Hematopoietic multipotent progenitor cell (in vitro differentiated cells): Measurements from ENCODE around the gene EN2. TPM values are rescaled to one million over a fixed set of nuclear protein-coding genes. Genes with fewer than 3 reads are reported as not detected.

Source experiments
- DNase-seq, 3 donors: peaks; one replicate each; pipeline ENCODE4 v3.0.0-alpha.2; 2011 to 2015; ENCODE audit warnings: low read depth in 2 of 3, low spot score in 2 of 3
- total RNA-seq: library from RNA; depleted of rRNA; stranded (reverse); fragments of >200 nt; gene quantifications from one replicate; pipeline ENCODE4 v1.2.3, GENCODE V29; 2012

Gene EN2
- total RNA-seq, result not detected

DNA sequence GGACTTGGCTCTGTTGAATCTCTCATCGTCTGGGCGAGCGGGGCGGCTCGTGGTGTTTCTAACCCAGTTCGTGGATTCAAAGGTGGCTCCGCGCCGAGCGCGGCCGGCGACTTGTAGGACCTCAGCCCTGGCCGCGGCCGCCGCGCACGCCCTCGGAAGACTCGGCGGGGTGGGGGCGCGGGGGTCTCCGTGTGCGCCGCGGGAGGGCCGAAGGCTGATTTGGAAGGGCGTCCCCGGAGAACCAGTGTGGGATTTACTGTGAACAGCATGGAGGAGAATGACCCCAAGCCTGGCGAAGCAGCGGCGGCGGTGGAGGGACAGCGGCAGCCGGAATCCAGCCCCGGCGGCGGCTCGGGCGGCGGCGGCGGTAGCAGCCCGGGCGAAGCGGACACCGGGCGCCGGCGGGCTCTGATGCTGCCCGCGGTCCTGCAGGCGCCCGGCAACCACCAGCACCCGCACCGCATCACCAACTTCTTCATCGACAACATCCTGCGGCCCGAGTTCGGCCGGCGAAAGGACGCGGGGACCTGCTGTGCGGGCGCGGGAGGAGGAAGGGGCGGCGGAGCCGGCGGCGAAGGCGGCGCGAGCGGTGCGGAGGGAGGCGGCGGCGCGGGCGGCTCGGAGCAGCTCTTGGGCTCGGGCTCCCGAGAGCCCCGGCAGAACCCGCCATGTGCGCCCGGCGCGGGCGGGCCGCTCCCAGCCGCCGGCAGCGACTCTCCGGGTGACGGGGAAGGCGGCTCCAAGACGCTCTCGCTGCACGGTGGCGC lies at the start of gene EN2:
Gene EN2, plus strand, starts transcription at position 19 of the 767 bp plus-strand sequence. Its CDS starts 249 bp downstream, at position 268.
- DNase-seq, result peak in 1 of 3 donors; percentile 23

DNA sequence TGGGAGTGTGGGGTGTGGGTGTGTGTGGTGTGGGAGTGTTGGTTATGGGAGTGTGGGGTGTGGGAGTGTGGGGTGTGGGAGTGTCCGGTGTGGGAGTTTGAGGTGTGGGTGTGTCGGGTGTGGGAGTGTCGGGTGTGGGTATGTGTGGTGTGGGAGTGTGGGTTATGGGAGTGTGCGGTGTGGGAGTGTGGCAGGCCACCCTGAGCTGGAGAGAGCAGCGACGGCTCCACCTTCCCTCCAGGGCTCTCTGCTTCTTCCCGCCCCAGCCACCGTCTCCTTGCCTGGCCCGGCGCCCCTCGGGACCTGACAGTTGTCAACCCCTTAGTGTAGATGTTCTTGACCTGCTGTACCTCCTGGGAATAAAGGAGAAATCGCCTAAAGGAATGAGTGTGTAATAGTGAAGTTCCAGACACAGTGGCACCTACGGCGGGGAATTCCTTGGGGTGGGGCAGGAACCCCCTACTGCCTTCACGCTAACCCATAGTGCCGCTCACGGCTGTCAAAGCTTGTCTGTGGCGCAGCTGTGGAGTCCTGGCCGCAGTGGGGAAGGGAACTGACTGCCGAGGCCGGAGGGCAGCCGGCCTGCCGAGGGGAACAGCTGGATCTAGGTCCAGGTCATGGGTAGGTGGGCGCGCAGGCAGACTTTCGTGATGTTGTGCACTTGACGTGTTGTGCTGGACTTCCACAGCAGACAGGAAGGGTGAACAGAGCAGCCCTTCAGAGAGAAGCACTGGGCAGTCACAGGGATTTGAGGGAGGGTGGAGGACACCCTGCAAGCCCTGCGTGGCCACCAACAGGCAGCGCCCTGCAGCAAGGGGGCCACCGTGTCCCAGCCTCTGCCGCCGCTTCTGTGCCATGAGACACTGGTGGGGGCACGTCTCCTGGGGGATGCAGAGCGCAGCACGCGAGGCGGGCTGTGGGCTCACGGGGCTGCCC lies 49.0 kb upstream of the EN2 start:
- DNase-seq, result no peak

DNA sequence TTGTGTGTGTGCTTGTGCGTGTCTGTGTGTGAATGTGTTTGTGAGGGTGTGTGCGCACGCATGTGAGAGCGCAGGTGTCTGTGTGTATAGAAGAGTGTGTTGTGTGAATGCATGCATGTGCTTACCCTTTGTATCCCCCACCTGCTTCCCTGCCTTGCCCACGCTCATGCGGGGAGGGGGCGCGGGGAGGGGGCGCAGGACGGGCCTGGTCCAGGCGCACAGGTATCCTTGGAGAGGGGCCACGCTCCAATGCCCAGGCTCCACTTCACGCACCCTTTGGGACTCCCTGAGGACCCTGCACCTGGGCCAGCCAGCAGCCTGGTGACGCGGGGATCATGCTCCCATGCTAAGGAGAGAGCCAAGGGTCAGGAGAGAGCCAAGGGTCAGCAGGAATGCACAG lies 47.9 kb upstream of the EN2 start:
- no peak for DNase-seq

DNA sequence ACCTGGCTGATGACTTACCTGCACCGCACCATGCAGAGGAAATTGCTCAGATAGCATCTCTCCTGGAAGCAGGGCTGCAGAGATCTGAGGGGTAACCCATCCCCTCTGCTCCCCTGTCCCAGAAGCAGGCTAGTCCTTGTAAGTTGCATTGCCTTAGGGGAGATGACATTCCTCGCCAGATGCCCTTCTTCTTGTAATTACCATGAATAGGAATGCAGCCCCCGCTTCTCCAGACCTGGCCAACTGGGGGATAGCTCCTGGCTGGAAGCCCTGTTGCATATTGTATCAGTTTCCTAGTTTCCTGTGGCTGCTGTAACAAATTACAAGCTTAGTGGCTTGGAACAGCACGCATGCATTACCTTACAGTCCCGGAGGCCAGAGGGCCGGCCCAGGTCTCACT lies 47.5 kb upstream of the EN2 start:
- DNase-seq, result no peak

DNA sequence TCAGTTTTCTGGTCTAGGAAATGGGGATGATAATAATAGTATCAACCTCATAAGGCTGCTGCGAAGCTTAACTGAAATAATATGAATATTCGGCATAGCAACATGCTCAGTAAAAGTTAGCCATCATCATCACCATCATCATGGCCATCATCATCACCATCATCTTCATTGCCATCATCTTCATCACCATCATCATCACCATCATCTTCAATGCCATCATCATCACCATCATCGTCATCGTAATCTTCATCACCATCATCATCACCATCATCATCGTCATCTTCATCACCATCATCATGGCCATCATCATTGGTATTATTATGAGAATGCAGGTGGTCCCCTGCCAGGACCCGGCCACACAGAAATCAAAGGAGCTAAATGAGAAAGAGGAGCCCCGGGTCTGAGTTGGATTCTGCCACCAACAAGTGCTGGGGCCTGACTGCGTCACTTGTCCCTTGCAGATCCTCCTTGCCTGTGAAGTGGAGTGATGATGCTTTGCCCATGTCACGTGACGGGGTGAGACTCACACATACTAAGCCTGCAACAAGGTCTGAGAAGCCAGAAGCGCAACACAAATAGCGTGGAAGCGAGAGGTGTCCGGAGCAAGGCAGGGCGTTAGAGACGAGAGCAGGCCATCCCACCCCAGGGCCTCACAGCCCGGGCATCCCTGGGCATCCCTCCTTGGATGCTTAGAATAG lies 46.1 kb upstream of the EN2 start:
- DNase-seq, result no peak

DNA sequence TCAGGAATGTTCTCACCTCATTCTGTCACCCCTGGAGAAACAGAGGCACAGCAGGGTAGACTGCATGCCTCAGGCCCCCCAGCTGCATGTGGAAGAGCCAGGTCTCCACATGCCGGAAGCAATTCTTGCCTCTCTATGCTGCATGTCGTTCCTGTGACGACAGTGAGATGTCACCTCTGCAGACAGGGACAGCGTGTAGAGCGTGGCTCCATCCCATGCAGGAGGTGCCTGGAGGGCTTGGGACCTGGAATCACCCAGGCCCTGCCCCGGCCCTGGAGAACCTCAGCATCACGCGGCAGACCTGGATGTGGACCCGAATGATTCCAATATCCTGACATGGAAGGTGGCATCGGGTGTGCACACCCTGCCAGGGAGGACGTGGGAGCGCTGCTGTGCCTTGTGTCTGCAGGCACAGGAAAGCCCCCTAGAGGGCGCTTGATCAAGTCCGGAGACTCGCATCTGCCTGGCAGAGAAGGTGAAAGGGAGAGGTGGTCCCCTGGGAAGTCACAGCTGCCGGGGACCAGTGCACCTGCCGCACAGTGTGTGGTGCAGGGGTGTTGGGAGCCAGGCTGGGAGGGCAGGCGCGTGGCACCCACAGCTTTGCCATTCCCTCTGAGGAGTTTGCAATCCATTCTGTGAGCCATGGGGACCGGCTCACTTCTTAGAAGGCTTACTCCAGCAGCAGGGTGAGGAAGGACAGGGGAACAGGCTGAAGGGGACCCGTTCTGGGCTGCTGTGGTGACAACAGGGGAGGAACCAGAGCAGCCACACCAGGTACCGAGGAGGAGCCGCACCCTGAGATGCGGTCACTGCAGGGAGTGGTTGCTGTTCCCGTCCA lies 45.3 kb upstream of the EN2 start:
- peak in 2 of 3 donors; percentile 33 to 65 for DNase-seq

DNA sequence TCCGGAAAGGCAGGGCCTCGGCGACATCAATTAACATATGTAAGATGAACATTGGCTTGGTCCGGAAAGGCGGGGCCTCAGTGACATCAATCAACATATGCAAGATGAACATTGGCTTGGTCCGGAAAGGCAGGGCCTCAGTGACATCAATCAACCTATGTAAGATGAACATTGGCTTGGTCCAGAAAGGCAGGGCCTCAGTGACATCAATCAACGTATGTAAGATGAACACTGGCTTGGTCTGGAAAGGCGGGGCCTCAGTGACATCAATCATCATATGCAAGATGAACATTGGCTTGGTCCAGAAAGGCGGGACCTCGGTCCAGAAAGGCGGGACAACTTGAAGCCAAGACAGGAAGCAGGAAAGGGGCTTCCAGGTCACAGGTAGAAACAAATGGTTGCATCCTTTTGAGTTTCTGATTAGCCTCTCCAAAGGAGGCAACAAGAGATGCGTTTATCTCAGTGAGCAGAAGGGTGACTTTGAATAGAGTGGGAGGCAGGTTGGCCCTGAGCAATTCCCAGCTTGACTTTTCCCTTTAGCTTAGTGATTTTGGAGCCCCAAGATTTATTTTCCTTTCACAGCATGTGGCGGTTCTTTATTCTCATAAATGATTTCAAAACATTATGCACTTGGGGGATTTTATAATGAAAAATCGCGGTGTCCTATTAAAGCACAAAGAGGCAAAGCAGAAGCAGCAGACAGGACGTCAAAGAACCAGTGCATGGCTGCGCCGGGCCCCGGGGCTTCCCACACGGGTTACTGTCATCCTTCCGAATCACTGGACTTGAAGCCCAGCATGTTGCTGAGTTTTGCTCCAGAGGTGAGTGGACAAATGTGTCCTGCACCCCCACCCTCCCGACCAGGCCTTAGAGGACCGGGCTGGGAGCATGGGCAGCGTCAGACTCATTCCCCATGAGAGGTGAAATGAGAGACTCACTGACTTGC lies 43.1 kb upstream of the EN2 start:
- DNase-seq, result no peak

DNA sequence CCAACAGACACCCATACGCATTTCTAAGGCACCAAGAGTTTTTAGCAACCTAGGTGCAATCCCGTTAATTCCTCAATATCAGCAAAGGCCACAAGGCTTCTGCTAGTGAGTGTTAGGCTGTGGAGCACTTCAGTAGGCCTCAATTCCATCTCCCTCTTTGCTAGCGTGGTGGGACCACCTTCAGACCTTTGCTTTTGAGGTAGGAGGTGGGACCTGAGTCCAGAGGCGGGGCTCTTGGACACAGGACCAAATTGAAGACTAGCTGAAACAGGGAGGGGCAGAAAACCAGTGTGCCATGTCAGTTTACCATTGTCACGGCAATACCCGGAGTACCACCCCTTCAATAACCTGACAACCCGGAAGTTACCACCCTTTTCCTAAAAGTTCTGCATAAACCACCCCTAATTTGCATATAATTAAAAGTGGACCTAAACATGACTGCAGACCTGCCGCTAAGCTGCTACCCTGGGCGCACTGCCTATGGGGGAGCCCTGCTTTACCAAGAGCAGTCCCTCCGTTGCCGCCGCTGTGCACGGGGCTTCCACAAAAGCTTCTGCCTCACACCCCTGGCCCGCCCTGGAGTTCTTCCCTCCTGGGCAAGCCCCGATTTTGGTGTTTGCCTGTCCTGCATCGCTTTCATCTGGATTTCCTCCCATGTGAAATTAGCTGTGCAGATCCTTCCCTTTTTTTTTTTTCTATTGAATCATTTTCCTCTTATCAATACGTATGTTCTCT lies 41.1 kb upstream of the EN2 start:
- no peak for DNase-seq

DNA sequence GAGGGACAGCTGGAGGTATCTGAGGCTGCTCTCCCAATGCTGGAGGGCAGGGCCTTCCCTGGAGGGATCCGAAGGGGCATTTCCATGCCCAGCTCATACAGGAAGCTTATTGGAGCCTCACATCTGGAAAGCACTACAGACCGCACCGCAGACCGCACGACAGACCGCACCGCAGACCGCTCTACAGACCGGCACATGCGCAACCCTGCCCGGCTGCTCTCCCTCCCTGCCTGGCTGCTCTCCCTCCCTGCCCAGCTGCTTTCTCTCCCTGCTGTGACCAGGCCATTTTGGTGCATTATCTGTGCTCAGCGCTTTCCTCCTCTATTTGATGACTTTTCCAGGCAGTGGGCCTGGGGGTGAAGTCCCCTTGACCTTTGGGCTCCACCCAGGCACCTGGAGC lies 39.6 kb upstream of the EN2 start:
- DNase-seq, result no peak

DNA sequence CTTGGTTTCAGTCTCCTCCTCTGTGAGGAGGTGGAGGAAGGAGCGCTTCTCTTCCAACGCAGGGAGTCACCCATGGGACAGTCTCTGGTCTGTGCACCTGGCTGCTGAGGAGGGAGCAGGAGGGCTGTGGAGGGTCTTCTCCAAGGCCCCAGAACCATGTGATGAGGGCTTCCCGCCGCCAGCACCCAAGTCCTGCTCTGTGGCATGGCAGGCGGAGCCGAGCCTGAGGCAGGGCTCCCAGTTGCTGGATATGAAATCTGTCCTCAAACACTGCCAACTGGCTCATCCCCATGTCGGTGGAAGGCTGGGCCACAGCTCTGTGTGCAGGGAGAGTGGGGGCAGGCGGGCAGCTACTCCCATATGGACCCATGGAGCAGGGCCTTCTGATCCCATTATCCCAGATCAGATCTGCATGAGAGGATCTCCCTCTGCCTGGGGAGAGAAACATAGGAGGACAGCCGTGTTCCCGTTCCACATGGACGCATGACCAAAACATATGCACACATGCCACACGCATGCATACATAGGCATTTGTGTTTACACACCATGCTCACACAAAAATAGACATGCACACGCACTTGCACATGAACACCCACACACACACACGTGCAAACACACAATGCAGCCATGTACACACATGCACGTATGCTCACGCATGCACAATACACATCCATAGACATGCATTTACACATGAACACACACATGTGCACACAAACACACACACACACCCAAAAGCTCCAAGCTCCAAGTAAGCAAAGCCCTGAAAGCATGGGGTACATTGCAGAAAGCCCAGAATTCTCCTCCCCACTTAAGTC lies 38.8 kb upstream of the EN2 start:
- no peak for DNase-seq

DNA sequence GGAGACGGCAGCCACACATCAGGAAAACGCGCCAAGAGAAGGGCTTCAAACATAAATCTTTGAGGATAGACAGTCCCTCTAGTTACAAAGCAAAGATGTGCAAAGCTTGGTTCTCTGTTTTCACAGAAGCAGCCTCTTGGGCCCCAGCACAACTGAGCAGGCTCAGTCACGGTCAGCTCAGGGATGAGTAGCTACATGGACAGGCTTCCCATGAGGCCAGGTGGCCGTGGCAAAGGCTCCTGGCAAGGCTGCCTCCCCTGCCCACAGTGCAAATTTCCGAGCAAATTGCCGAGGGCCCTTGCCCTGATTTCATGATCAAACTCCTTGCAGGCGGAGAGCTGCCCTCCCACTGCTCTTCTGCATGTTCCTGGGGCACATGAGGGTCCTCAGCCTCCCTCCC lies 37.8 kb upstream of the EN2 start:
- no peak for DNase-seq

DNA sequence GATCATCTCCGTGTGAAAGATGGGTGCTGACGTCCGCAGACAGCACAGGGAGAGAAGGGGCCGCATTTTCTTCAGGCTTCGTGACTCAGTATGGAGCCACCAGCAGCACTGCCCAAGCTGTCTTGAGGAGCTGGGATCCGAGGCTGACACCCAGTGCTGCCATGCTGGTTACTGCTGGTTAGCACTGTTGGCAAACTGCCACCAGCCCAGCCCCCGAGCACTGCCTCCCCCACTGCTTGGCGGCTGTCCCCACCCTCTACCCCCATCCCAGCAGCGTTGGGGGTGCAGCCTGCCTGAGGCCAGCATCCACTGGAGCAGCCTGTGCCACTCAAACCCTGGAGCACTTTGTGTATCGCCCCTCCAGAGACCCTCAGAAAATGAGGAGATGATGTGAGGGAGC lies 35.8 kb upstream of the EN2 start:
- no peak for DNase-seq

DNA sequence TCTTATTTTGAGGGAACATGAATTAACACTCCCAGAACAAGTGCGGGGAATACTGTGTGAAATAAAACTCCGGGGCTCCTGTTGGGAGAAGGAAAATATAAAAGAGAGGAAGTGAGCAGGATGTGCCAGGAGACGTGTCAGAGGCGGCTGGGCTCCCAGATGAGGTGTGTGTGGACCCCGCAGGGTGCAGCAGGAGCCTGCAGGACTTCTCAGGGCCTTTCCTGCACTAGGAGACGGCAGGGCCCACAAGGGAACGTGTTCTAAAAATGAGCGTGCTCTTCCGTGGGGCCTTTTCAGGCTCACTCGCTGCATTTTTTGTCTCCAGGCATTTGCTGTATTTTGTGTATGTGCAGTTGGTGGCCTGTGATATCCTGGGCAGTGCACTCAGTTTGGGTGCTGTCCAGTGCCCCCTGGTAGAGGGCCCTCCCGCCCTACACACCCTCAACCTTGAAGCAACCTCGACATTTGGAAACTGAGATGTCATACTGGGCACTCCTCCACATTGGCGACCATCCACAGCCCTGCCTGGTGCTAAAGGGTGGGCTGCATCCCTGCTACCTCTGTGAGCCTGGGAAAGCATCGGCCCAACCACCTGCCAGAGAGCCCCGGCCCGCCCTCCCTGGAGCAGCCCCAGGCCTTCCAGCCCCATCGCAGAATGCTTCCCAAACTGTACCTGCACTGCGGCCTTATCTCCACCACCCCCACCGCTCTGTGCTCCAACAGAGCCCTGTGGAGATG lies 35.2 kb upstream of the EN2 start:
- DNase-seq, result no peak

DNA sequence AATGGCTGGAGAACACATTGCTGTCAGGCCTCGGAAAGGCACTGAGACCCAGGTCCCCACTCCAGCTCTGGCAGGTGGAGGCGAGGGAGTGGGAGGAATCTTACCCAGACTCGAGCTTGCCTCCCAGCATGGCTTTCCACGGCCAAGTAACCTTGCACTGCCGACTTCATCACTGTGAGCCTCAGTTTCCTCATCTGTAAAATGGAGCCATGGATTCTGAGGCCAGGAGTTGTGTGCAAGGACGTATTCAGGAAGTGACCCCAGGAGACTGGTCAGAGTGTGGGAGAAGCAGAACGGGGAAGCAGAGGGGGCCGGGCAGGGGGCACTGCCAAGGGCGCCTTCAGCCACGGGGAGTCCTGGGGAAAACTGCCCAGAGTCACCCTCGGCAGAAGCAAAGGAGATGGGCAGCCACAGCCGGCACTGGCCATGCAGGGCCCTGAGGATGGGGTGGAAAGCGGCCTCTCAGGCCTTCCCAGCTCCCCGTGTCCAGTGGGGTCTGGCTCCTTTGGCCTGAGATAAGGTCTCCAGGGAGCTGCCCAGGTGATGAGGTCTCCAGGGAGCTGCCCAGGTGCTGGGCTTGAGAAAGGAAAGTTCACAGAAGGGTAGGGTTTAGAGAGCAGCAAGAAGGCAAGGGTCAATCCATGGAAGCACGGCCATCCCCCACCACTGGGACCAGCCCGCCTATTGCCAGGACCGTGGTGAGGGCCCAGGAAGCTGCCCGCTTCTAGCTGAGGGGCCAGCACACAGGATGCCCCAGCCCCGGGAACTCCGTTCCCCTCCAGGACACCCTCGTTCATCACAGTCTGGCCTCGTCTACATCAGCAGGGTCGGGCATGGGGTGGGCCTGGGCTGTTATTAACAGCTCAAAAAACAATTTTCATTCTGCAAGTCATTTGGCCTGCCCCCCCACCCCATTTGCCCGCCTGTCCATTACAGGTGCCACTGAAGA lies 34.3 kb upstream of the EN2 start:
- no peak for DNase-seq

DNA sequence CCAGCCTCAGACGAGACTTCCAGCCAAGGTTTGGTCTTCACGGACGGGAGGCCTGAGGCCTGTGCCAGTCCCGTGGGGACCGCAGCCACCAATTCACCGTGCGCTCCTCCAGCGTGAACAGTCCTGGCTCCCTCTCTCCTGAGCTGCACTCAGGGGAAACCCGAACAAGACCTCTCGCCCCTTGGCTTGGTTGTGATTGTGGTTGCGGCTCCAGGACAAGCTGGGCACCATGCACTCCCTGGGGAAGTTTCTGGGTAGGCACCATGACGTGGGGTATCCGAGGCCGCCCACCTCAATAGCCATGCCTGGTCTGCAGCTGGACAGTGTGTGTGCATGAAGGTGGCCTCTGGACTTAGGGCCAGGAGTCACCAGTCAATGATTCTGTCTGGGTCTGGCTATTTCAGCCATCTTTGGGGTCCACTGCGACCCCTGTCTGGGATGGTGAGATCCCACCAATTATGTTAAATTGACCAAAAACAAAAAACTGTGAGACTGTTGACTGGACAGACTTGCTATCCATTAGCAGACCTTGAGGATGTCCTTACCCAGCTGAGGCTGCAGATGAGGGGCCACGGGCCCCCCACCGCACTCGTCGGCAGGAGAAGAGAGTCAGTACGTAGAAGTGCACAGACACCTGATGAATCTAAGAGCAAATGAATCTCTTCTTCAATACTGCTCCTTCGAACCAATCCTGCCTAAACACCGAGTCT lies 33.5 kb upstream of the EN2 start:
- no peak for DNase-seq
